ENCODE data around the gene RIN3.

The RIN3 gene

GRCh38 chr14:92625213-92625612, 111.6 kb downstream of the RIN3 start:
- whole genome bisulfite sequencing (ENCODE audit: extremely low coverage, insufficient coverage, low lambda C conversion rate): no CpG with 5 or more reads among the region's 5 CpGs
- Histone ChIP-seq H3K56ac (ENCODE audit: low read length) (no peak overlapping the region), H3K27ac (ENCODE audit: low read depth, low read length) (no peak overlapping the region), H3K79me2 (ENCODE audit: control insufficient read depth, insufficient read depth, low read length) (no peaks in the 10 kb centered on the region), H3K4me2 (ENCODE audit: low read length) (no peak overlapping the region), H2BK5ac (ENCODE audit: low read length) (no peak overlapping the region), H3K23ac (ENCODE audit: low read length) (no peak overlapping the region), H3K79me1 (ENCODE audit: low read length) (no peaks in the 10 kb centered on the region), H3K4ac (ENCODE audit: low read depth, low read length) (no peak overlapping the region), H4K5ac (ENCODE audit: low read length) (no peak overlapping the region), H3K27me3 (ENCODE audit: insufficient read depth, low read length, poor library complexity) (no peaks in the 10 kb centered on the region), H4K8ac (ENCODE audit: low read depth, low read length) (no peak overlapping the region), H2AK5ac (ENCODE audit: low read length) (no peak overlapping the region), H3K4me1 (ENCODE audit: control insufficient read depth, low read depth, low read length) (no peaks in the 10 kb centered on the region), H3K4me3 (ENCODE audit: low read length) (no peak overlapping the region), H3K9ac (ENCODE audit: low read length) (no peak overlapping the region), H2BK120ac (ENCODE audit: low read depth, low read length) (no peak overlapping the region), H3K18ac (ENCODE audit: low read length) (no peak overlapping the region), H3K36me3 (ENCODE audit: control insufficient read depth, insufficient read depth, low read length) (no peaks in the 10 kb centered on the region), H2BK15ac (replicated peaks; ENCODE audit: low read depth) (no peak overlapping the region)
- DNase-seq: no peak

- Histone ChIP-seq H4K5ac (ENCODE audit: low read length) (no peak overlapping the region), H4K8ac (ENCODE audit: low read depth, low read length) (no peak overlapping the region), H2BK15ac (replicated peaks; ENCODE audit: low read depth) (no peak overlapping the region), H3K4me3 (ENCODE audit: low read length) (no peak overlapping the region), H3K4me2 (ENCODE audit: low read length) (no peak overlapping the region), H2AK5ac (ENCODE audit: low read length) (no peak overlapping the region), H2BK120ac (ENCODE audit: low read depth, low read length) (no peak overlapping the region), H3K4me1 (ENCODE audit: control insufficient read depth, low read depth, low read length) (no peaks in the 10 kb centered on the region), H3K18ac (ENCODE audit: low read length) (no peak overlapping the region), H3K4ac (ENCODE audit: low read depth, low read length) (no peak overlapping the region), H2BK5ac (ENCODE audit: low read length) (no peak overlapping the region), H3K56ac (ENCODE audit: low read length) (no peak overlapping the region), H3K27me3 (ENCODE audit: insufficient read depth, low read length, poor library complexity) (no peaks in the 10 kb centered on the region), H3K79me1 (ENCODE audit: low read length) (no peaks in the 10 kb centered on the region), H3K9ac (ENCODE audit: low read length) (no peak overlapping the region), H3K36me3 (ENCODE audit: control insufficient read depth, insufficient read depth, low read length) (no peaks in the 10 kb centered on the region), H3K27ac (ENCODE audit: low read depth, low read length) (no peak overlapping the region), H3K23ac (ENCODE audit: low read length) (no peak overlapping the region), H3K79me2 (ENCODE audit: control insufficient read depth, insufficient read depth, low read length) (no peaks in the 10 kb centered on the region)
- DNase-seq: no peak
- WGBS (ENCODE audit: extremely low coverage, insufficient coverage, low lambda C conversion rate): no CpG with 5 or more reads among the region's 3 CpGs
Observed at GRCh38 chr14:92626041-92626440, 112.5 kb downstream of the RIN3 start.

GRCh38 chr14:92627707-92628215, 114.2 kb downstream of the RIN3 start:
- H3K4me3 ChIP-seq (ENCODE audit: low read length): no peak overlapping the region
- no peak overlapping the region for H4K5ac ChIP-seq (ENCODE audit: low read length)
- H3K79me1 ChIP-seq (ENCODE audit: low read length): no peaks in the 10 kb centered on the region
- H4K8ac ChIP-seq (ENCODE audit: low read depth, low read length): no peak overlapping the region
- no CpG with 5 or more reads among the region's 7 CpGs for WGBS (ENCODE audit: extremely low coverage, insufficient coverage, low lambda C conversion rate)
- no peak overlapping the region for H2AK5ac ChIP-seq (ENCODE audit: low read length)
- no peak for DNase-seq
- no peak overlapping the region for H2BK15ac ChIP-seq (replicated peaks; ENCODE audit: low read depth)
- H3K27ac ChIP-seq (ENCODE audit: low read depth, low read length): no peak overlapping the region
- H3K4ac ChIP-seq (ENCODE audit: low read depth, low read length): no peak overlapping the region
- H3K56ac ChIP-seq (ENCODE audit: low read length): no peak overlapping the region
- H3K36me3 ChIP-seq (ENCODE audit: control insufficient read depth, insufficient read depth, low read length): no peaks in the 10 kb centered on the region
- H3K4me2 ChIP-seq (ENCODE audit: low read length): no peak overlapping the region
- no peak overlapping the region for H3K23ac ChIP-seq (ENCODE audit: low read length)
- no peaks in the 10 kb centered on the region for H3K79me2 ChIP-seq (ENCODE audit: control insufficient read depth, insufficient read depth, low read length)
- H3K4me1 ChIP-seq (ENCODE audit: control insufficient read depth, low read depth, low read length): no peaks in the 10 kb centered on the region
- H3K27me3 ChIP-seq (ENCODE audit: insufficient read depth, low read length, poor library complexity): no peaks in the 10 kb centered on the region
- H2BK5ac ChIP-seq (ENCODE audit: low read length): no peak overlapping the region
- H3K9ac ChIP-seq (ENCODE audit: low read length): no peak overlapping the region
- no peak overlapping the region for H2BK120ac ChIP-seq (ENCODE audit: low read depth, low read length)
- H3K18ac ChIP-seq (ENCODE audit: low read length): no peak overlapping the region

- Histone ChIP-seq H4K8ac (ENCODE audit: low read depth, low read length) (no peak overlapping the region), H2BK120ac (ENCODE audit: low read depth, low read length) (no peak overlapping the region), H3K4me3 (ENCODE audit: low read length) (no peak overlapping the region), H3K36me3 (ENCODE audit: control insufficient read depth, insufficient read depth, low read length) (no peaks in the 10 kb centered on the region), H3K18ac (ENCODE audit: low read length) (no peak overlapping the region), H3K27ac (ENCODE audit: low read depth, low read length) (no peak overlapping the region), H3K23ac (ENCODE audit: low read length) (no peak overlapping the region), H2AK5ac (ENCODE audit: low read length) (no peak overlapping the region), H2BK15ac (replicated peaks; ENCODE audit: low read depth) (no peak overlapping the region), H3K56ac (ENCODE audit: low read length) (no peak overlapping the region), H3K4ac (ENCODE audit: low read depth, low read length) (no peak overlapping the region), H3K4me2 (ENCODE audit: low read length) (no peak overlapping the region), H3K79me2 (ENCODE audit: control insufficient read depth, insufficient read depth, low read length) (no peaks in the 10 kb centered on the region), H2BK5ac (ENCODE audit: low read length) (no peak overlapping the region), H4K5ac (ENCODE audit: low read length) (no peak overlapping the region), H3K79me1 (ENCODE audit: low read length) (no peaks in the 10 kb centered on the region), H3K4me1 (ENCODE audit: control insufficient read depth, low read depth, low read length) (no peaks in the 10 kb centered on the region), H3K27me3 (ENCODE audit: insufficient read depth, low read length, poor library complexity) (no peaks in the 10 kb centered on the region), H3K9ac (ENCODE audit: low read length) (no peak overlapping the region)
- no peak for DNase-seq
- WGBS (ENCODE audit: extremely low coverage, insufficient coverage, low lambda C conversion rate): no CpG with 5 or more reads among the region's 2 CpGs
Observed at GRCh38 chr14:92628636-92629035, 115.1 kb downstream of the RIN3 start.

GRCh38 chr14:92630367-92630766, 116.8 kb downstream of the RIN3 start:
- no CpG with 5 or more reads among the region's 2 CpGs for WGBS (ENCODE audit: extremely low coverage, insufficient coverage, low lambda C conversion rate)
- no peaks in the 10 kb centered on the region for H3K27me3 ChIP-seq (ENCODE audit: insufficient read depth, low read length, poor library complexity)
- H3K27ac ChIP-seq (ENCODE audit: low read depth, low read length): no peak overlapping the region
- no peaks in the 10 kb centered on the region for H3K79me1 ChIP-seq (ENCODE audit: low read length)
- H2BK15ac ChIP-seq (replicated peaks; ENCODE audit: low read depth): no peak overlapping the region
- H3K79me2 ChIP-seq (ENCODE audit: control insufficient read depth, insufficient read depth, low read length): no peaks in the 10 kb centered on the region
- no peak overlapping the region for H3K4me2 ChIP-seq (ENCODE audit: low read length)
- no peak overlapping the region for H3K56ac ChIP-seq (ENCODE audit: low read length)
- H3K36me3 ChIP-seq (ENCODE audit: control insufficient read depth, insufficient read depth, low read length): no peaks in the 10 kb centered on the region
- no peak overlapping the region for H4K8ac ChIP-seq (ENCODE audit: low read depth, low read length)
- H3K18ac ChIP-seq (ENCODE audit: low read length): no peak overlapping the region
- no peak overlapping the region for H2BK120ac ChIP-seq (ENCODE audit: low read depth, low read length)
- H3K4me3 ChIP-seq (ENCODE audit: low read length): no peak overlapping the region
- no peaks in the 10 kb centered on the region for H3K4me1 ChIP-seq (ENCODE audit: control insufficient read depth, low read depth, low read length)
- no peak overlapping the region for H2BK5ac ChIP-seq (ENCODE audit: low read length)
- H3K4ac ChIP-seq (ENCODE audit: low read depth, low read length): no peak overlapping the region
- no peak overlapping the region for H3K23ac ChIP-seq (ENCODE audit: low read length)
- DNase-seq: no peak
- no peak overlapping the region for H3K9ac ChIP-seq (ENCODE audit: low read length)
- no peak overlapping the region for H2AK5ac ChIP-seq (ENCODE audit: low read length)
- no peak overlapping the region for H4K5ac ChIP-seq (ENCODE audit: low read length)

GRCh38 chr14:92631098-92631497, 117.5 kb downstream of the RIN3 start:
- no peak overlapping the region for H3K4me3 ChIP-seq (ENCODE audit: low read length)
- no peak overlapping the region for H3K56ac ChIP-seq (ENCODE audit: low read length)
- no peak overlapping the region for H2BK15ac ChIP-seq (replicated peaks; ENCODE audit: low read depth)
- no peak overlapping the region for H3K9ac ChIP-seq (ENCODE audit: low read length)
- WGBS (ENCODE audit: extremely low coverage, insufficient coverage, low lambda C conversion rate): no CpG with 5 or more reads among the region's 4 CpGs
- no peaks in the 10 kb centered on the region for H3K79me1 ChIP-seq (ENCODE audit: low read length)
- no peak overlapping the region for H3K27ac ChIP-seq (ENCODE audit: low read depth, low read length)
- no peak overlapping the region for H4K5ac ChIP-seq (ENCODE audit: low read length)
- no peaks in the 10 kb centered on the region for H3K79me2 ChIP-seq (ENCODE audit: control insufficient read depth, insufficient read depth, low read length)
- no peak overlapping the region for H2AK5ac ChIP-seq (ENCODE audit: low read length)
- H2BK5ac ChIP-seq (ENCODE audit: low read length): no peak overlapping the region
- no peak overlapping the region for H3K23ac ChIP-seq (ENCODE audit: low read length)
- DNase-seq: no peak
- H3K18ac ChIP-seq (ENCODE audit: low read length): no peak overlapping the region
- no peaks in the 10 kb centered on the region for H3K27me3 ChIP-seq (ENCODE audit: insufficient read depth, low read length, poor library complexity)
- no peak overlapping the region for H2BK120ac ChIP-seq (ENCODE audit: low read depth, low read length)
- no peak overlapping the region for H3K4ac ChIP-seq (ENCODE audit: low read depth, low read length)
- H3K4me1 ChIP-seq (ENCODE audit: control insufficient read depth, low read depth, low read length): no peaks in the 10 kb centered on the region
- no peak overlapping the region for H3K4me2 ChIP-seq (ENCODE audit: low read length)
- H4K8ac ChIP-seq (ENCODE audit: low read depth, low read length): no peak overlapping the region
- H3K36me3 ChIP-seq (ENCODE audit: control insufficient read depth, insufficient read depth, low read length): no peaks in the 10 kb centered on the region

Measured in mesendoderm (in vitro differentiated cells).